Pericardium fibroblast (primary cell): Measurements from ENCODE around the gene CCDC74A. TPM values are rescaled to one million over a fixed set of nuclear protein-coding genes. Genes with fewer than 3 reads are reported as not detected.

Source experiments
- total RNA-seq: library from RNA; depleted of rRNA; stranded (reverse); fragments of >200 nt; gene quantifications from 2 replicates; pipeline ENCODE4 v1.2.3, GENCODE V29; 2015

Gene CCDC74A
- total RNA-seq: 12.3 and 16.9 TPM in 2 replicates

GRCh38 chr2:131527131-131528001 lies at the start of gene CCDC74A:
CCDC74A (plus strand) TSS chr2:131527888; CDS start chr2:131527971, 83 bp downstream.

GRCh38 chr2:131492015-131492417 lies 35.7 kb upstream of the CCDC74A start, which contains the start of gene MZT2A:
MZT2A (minus strand) TSS chr2:131492397; CDS start chr2:131492376, 21 bp downstream.

Other genes with a start within 250 kb of the CCDC74A start
- gene RAB6D, start 163.7 kb upstream of the CCDC74A start, total RNA-seq: not detected in 2 replicates
- gene TUBA3D, start 51.8 kb upstream of the CCDC74A start, total RNA-seq: not detected in 2 replicates
- gene MZT2A, start 35.5 kb upstream of the CCDC74A start, total RNA-seq: 124 and 128 TPM in 2 replicates